ENCODE measurements around the gene AUTS2.

The AUTS2 gene

GRCh38 chr7:70736715-70737460 lies 1138.6 kb downstream of the AUTS2 start:
- no peak for DNase-seq (ENCODE audit: low read depth in 2 of 2)

GRCh38 chr7:70738151-70738885 lies 1140.0 kb downstream of the AUTS2 start:
- no peak for DNase-seq (ENCODE audit: low read depth in 2 of 2)

- no peak for DNase-seq (ENCODE audit: low read depth in 2 of 2)
These were observed 1141.5 kb downstream of the AUTS2 start for GRCh38 chr7:70739646-70740210.

GRCh38 chr7:70741666-70742065 lies 1143.4 kb downstream of the AUTS2 start:
- DNase-seq (ENCODE audit: low read depth in 2 of 2), result no peak

GRCh38 chr7:70743531-70744325 lies 1145.5 kb downstream of the AUTS2 start:
- no peak for DNase-seq (ENCODE audit: low read depth in 2 of 2)

- no peak for DNase-seq (ENCODE audit: low read depth in 2 of 2)
These were observed 1146.2 kb downstream of the AUTS2 start for GRCh38 chr7:70744492-70744891.

- no peak for DNase-seq (ENCODE audit: low read depth in 2 of 2)
These were observed 1151.6 kb downstream of the AUTS2 start for GRCh38 chr7:70749831-70750230.

GRCh38 chr7:70751895-70752294 lies 1153.6 kb downstream of the AUTS2 start:
- DNase-seq (ENCODE audit: low read depth in 2 of 2), result no peak

GRCh38 chr7:70752794-70753241 lies 1154.5 kb downstream of the AUTS2 start:
- no peak for DNase-seq (ENCODE audit: low read depth in 2 of 2)

GRCh38 chr7:70756789-70757188 lies 1158.5 kb downstream of the AUTS2 start:
- no peak for DNase-seq (ENCODE audit: low read depth in 2 of 2)

- no peak for DNase-seq (ENCODE audit: low read depth in 2 of 2)
These were observed 1160.4 kb downstream of the AUTS2 start for GRCh38 chr7:70758646-70759045.

GRCh38 chr7:70759674-70760073 lies 1161.4 kb downstream of the AUTS2 start:
- DNase-seq (ENCODE audit: low read depth in 2 of 2), result no peak

GRCh38 chr7:70761711-70762328 lies 1163.5 kb downstream of the AUTS2 start:
- no peak for DNase-seq (ENCODE audit: low read depth in 2 of 2)

- no peak for DNase-seq (ENCODE audit: low read depth in 2 of 2)
These were observed 1164.4 kb downstream of the AUTS2 start for GRCh38 chr7:70762696-70763095.

- DNase-seq (ENCODE audit: low read depth in 2 of 2), result no peak
These were observed 1165.9 kb downstream of the AUTS2 start for GRCh38 chr7:70763961-70764691.

- DNase-seq (ENCODE audit: low read depth in 2 of 2), result no peak
These were observed 1166.5 kb downstream of the AUTS2 start for GRCh38 chr7:70764701-70765208.

- DNase-seq (ENCODE audit: low read depth in 2 of 2), result no peak
These were observed 1167.4 kb downstream of the AUTS2 start for GRCh38 chr7:70765651-70766050.

- no peak for DNase-seq (ENCODE audit: low read depth in 2 of 2)
These were observed 1167.8 kb downstream of the AUTS2 start for GRCh38 chr7:70766109-70766508.

GRCh38 chr7:70766694-70767093 lies 1168.4 kb downstream of the AUTS2 start:
- DNase-seq (ENCODE audit: low read depth in 2 of 2), result no peak

GRCh38 chr7:70770154-70770553 lies 1171.9 kb downstream of the AUTS2 start:
- DNase-seq (ENCODE audit: low read depth in 2 of 2), result no peak

- DNase-seq (ENCODE audit: low read depth in 2 of 2), result no peak
These were observed 1173.2 kb downstream of the AUTS2 start for GRCh38 chr7:70771451-70771850.
